HG03045 (cell line): ENCODE results near the gene PDE3B.
"Not testable (repeated sequence)": the region's sequence is repeated elsewhere in the genome, so short reads cannot be mapped to it uniquely, and the experiment has no call there.

Experiments
- ATAC-seq: cut with Tn5 transposase; IDR thresholded peaks from one replicate; pipeline ENCODE4 v1.9.1; 2021; ENCODE audit warnings: mild to moderate bottlenecking, moderate library complexity; ENCODE audit not compliant: unreplicated experiment

The PDE3B gene

DNA sequence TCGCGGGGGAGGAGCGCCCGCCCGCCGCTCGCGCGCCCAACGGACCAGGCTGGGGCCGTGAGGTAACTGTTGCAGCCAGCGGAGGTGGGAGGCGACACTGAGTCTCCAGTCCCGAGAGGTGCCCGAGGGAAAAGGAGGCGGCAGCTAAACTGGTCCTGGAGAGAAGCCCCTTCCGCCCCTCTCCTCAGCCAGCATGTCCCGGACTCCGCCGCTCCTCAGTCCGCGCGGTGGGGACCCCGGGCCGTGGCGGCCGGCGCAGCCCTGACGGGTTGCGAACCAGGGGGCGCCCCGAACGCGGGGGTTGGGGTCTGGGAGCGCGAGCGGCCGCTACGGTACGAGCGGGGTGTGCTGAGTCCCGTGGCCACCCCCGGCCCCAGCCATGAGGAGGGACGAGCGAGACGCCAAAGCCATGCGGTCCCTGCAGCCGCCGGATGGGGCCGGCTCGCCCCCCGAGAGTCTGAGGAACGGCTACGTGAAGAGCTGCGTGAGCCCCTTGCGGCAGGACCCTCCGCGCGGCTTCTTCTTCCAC lies at the start of gene PDE3B:
TSS of gene PDE3B (plus strand) at position 108 of the 529 bp plus-strand sequence. CDS start at position 380, 272 bp downstream.
- ATAC-seq = peak; percentile 73

DNA sequence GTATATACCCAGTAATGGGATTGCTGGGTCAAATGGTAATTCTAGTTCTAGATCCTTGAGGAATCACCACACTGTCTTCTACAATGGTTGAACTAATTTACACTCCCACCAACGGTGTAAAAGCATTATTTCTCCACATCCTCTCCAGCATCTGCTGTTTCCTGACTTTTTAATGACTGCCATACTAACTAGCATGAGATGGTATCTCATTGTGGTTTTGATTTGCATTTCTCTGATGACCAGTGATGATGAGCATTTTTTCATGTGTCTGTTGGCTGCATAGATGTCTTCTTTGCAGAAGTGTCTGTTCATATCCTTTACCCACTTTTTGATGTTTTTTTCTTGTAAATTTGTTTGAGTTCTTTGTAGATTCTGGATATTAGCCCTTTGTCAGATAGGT lies 48.3 kb upstream of the PDE3B start:
- ATAC-seq = not testable (repeated sequence)

DNA sequence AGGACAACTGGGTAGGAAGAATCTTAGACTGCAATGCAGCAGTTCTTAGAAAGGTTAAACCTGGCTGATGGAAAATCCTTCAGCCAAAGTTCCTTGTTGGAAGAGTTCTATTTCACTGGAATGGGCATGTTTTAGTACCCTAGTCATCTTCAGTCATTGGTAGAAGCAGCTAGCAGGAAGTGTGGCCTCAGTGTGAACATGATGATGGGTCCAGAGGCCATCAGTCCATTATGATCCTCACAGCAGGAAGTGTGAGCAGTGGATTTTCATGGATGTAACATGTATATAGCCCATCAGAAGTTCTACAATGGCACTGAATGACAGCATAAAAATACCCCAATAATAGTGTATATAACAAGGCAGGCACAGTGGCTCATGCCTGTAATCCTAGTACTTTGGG lies 35.9 kb upstream of the PDE3B start:
- no peak for ATAC-seq

DNA sequence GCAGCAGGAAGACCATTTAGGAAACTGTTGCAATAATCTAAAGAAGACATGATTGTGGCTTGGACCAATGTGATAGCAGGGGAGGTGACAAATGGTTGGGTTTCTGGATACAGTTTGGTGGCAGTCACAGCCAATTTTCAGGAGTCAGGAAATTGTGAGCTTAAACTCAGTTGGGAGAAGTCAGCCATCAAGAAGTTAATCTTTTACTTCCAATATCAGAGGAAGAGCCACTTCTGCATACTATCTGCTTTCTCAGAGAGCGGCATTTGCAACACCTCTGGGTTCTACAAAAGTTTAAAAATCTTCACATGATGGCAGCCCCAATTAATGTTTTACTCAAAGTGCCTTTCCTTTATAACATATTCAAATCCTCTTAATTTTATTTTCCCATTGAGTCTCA lies 33.7 kb upstream of the PDE3B start:
- ATAC-seq = no peak

DNA sequence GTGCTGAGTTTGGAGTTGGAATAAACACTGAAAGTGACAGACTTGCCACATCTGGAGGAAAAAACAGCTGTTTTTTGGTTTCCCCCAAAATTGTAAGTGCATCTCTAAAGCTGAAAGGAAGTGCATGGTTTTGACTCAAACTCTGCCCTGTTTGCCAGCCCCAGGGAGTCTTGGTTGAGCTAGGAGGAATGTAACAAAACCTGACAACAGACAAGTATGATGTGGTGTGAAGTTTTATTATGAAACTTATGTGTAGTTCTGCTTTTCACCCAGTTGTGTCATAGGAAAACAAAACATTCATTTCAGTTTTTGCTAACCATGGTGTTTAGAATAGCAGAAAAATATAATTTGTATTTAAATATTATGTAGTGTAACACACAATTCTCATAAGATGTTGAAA lies 31.7 kb upstream of the PDE3B start:
- no peak for ATAC-seq

DNA sequence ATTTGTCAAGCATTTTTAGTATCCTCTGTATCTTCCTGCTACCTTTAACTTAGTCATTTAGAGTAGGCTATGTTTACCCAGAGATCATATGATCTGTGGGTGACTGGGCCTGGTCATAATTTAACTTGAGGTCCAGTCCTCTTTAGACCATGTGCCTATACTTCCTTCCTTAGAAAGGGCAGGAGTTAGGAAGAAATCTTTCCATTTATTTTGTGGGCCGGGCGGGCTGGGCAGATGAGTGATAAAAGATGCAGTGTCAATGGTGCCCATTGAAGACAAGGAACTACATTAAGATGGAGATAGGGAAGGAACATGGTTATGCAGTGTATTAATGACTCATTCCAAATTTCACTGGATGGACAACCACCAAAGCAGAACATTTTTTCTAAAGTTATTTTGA lies 30.9 kb upstream of the PDE3B start:
- ATAC-seq = no peak

DNA sequence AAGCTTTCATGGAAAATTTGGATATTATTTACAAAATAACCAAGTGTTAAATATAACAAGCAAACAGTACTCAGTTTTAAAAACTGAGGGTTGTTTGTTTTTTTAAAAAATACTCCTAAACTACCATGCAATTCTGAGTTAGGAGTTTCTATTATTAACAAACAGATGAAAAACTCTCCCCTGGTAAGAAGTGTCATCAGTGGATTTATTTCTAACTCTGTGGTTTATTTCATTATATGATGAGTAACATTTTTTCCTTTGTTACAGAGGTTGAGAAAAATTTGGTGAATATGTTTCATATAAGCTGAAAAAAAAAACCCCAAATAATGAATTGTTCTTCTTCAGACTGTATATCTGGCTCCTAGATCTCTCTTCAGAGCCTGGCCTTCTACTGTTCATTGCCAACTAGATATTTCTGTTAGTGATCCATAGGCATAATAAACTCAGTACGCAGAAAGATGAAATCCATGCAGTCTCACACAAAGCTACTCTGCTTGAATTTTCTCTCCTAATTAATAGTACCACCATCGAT lies 29.4 kb upstream of the PDE3B start:
- ATAC-seq = no peak

DNA sequence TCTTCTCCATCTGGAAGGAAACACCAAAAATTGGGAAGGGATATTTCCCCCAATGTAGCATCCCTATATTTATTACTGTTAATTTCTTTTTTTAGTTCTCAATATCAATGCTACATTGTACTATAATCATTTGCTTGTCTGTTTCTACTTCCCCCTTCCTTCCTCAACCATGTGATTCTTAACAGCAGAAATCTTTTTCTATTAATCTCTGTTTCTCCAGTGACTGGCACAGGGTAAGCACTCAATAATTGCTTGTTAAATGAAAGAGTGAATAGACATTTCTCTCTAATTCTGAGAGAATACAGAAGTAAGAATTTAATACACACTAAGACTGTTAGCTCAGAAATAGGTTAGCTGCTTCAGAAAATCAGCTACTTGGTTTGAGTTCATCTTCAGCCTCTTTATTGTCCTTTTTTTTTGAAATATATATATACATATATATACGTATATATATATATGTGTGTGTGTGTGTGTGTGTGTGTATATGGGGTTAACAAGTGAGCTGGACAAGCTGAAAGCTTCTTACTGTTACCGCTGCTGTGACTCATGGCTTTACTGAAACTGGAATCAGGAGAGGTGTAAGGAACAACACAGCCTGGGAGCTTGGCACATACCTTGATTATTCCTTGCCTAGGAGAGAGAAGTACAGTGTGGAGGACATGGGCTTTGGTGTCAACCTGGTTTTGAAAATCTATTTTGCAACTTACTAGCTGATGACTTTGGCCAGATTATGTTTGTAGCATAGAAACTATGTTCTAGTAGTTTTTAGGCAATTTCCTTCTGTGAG lies 26.2 kb upstream of the PDE3B start:
- ATAC-seq = no peak

DNA sequence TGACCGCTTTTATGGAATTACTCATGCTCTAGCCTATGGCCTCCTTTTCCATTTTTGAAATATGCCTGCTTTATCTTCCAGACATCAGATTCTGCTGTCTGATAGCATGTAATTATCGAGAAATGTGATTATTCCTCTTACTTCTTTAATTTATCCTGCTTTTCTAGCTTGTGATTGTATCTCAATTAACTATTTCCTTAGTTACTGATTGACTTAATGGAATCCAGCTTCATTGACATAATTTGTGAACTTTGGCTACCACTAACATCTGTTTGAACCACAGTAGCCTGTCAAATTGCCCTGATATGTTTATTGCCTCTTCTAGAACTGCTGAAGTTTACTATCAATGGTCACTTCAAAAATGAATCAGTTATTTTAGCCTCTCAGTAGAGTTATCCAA lies 25.5 kb upstream of the PDE3B start:
- ATAC-seq = no peak

DNA sequence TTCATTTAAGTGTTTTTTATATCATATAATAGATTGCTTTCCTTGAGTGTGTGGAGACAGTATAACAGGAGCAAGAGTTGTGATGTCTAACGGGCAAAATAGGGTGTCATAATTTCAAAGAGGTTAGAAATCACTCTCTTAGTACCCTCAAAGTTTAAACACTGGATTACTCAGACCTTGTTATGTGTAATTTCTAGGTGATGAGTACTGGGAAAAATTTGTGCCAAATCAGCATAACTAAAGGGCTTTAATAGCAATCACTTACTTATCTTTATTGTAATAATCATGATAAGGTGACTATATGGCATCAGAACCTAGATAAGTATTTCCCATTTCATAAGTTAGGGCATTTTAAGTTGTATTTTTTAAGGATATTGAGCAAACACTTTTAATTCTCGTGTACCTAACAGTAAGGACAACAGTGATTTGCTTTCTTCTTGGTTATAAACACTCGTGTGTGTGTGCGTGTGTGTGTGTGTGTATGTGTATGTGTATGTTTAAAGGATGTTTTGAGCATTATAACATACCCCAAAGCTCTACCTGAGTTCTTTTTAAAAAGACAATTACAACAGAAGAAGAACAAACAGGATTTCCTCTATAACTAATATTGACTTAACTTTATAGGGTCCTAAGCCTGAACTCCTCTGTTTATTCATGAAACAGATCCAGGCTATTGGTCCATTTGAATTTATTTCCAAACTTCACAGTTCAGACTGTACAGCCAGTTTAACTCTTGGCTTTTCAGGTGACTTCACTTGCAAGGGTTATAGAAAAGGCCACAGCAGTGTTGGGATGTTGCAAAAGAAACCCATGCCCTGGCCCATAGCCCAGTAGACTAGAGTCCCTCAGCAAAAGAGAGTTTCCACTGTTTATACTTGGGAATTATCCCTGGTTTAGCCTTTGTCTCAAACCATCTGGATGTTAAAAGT lies 23.7 kb upstream of the PDE3B start:
- ATAC-seq = no peak

DNA sequence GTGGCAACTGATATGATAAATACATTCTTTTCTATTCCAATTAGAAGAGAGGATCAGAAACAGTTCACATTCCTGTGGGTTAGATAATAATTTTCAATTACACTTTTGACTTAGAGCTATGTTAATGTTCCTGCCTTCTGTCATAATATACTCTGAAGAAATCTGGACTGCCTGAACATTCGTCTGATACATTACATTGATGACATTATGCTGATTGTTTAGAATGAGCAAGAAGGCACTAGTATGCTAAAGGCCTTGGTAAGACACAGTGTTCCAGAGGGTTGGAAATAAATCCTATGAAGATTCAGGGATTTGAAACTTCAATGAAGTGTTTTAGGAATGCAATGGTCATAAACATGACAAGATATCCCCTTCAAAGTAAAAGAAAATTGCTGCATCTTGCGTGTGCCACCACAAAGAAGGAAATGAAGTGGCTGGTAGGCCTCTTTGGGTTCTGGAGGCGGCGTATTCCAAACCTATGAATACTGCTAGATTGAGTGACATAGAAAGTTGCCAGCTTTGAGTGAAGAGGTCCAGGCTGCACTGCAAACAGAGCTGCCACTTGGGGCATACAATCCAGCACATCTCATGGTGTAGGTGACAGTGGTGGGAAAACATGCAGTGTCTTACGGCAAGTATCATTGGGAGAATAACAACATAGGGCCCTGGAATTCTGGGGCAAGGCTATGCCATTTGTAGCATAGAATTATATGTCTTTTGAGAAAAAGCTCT lies 21.2 kb upstream of the PDE3B start:
- ATAC-seq = no peak

DNA sequence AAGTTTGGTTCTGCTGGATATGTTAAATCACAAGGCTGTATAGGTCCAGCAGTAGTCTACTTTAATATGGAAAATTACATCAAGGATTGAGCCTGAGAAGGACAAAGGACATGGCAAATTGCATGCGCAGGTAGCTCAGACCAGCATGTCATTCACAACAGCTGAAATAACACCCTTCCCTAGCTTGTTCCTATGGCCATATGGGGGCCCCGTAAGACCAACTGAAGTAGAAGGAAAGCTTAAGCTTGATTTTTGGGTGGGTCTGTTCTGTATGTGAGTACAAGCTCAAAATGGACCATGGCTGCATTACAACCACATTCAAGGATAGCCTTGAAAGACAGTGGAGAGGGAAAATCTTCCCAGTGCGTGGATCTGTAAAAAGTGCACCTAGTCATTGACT lies 20.6 kb upstream of the PDE3B start:
- no peak for ATAC-seq

DNA sequence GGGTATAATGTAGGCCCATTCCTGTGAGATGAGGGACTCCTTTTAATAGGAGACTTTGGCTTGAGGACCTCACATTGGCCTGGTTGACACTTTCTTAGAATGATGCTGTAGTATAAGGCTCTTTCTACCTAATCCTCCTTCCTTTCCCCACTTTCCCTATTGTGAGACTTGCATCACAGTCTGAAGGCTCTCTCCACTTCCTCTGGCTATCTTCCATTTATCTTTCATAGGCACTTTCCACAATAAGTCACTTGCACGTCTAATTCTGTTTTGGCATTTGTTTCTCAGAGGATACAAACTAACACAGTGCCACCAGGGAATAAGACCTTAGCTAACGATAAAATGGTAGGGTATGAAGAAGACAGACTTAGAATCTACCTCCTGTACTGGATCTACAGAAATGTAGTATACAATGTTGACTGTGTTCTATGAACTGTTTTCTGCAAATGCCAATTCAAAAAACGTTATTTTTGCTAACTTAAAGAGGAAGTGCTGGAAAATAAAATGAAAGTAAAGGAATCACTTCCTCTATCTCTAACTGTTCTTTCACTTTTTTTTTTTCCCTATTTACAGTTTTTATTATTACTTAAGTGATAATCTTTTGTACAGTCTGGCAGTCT lies 17.9 kb upstream of the PDE3B start:
- ATAC-seq = no peak

DNA sequence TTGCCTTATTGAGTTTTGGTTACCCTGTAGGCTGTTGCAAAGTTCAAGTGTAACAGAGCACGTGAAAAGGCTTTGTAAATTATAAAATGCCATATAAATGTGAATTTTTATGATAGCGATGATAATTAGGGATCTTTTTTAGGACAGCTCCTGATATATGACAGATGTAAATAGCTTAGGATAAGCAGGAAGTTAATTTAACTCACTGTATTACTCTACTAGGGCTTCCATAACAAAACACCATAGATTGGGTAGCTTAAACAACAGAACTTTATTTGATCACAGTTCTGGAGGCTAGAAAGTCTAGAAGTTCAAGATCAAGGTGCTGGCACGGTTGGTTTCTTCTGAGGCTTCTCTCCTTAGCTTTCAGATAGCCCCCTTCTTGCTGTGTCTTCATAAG lies 17.0 kb upstream of the PDE3B start:
- ATAC-seq = no peak

DNA sequence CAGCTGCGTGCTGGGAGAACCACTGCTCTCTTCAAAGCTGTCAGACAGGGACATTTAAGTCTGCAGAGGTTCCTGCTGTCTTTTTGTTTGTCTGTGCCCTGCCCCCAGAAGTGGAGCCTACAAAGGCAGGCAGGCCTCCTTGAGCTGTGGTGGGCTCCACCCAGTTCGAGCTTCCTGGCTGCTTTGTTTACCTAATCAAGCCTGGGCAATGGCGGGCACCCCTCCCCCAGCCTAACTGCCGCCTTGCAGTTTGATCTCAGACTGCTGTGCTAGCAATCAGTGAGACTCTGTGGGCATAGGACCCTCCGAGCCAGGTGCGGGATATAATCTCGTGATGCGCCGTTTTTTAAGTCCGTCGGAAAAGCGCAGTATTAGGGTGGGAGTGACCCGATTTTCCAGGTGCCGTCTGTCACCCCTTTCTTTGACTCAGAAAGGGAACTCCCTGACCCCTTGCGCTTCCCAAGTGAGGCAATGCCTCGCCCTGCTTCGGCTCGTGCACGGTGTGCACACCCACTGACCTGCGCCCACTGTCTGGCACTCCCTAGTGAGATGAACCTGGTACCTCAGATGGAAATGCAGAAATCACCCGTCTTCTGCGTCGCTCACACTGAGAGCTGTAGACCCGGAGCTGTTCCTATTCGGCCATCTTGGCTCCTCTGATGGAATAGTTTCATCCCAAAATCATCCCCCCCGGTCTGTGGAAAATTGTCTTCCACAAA lies 9.9 kb upstream of the PDE3B start:
- not testable (repeated sequence) for ATAC-seq

DNA sequence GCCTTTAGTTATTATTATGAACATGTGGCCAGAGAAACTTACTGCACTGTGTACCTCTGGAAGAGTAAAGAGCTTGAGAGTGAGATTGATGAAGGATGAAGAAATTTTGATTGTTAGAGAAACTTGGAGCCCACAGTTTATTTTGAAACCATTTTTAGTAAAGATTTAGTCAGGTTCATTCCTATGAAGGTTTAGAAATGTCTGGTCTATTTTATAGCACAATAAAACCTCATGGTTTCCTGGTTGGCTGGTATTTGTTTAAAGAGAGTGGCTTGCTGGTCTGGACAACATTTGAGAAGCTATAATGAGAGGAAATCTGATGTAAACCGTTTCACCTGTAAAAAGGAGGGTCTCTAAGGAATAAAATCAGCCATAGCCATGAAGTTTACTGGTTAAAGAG lies 8.8 kb upstream of the PDE3B start:
- no peak for ATAC-seq

DNA sequence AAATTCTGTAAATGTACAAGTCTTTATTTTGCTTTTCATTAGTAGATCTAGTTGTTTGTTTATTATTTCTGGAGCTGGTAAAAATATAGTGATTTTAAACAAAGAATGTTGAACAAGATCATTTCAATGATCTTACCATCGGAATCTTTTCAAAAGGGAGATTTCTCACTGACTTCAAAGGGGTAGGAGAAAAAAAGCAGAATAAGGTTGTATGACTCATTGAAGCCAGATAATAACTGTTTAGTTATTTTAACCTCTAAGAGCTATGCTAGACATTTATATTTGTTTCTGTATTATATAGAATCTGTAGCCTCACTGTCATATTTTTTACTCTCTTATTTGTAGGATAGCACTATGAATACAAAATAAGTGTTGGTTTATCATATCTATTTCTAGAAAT lies 8.1 kb upstream of the PDE3B start:
- no peak for ATAC-seq

DNA sequence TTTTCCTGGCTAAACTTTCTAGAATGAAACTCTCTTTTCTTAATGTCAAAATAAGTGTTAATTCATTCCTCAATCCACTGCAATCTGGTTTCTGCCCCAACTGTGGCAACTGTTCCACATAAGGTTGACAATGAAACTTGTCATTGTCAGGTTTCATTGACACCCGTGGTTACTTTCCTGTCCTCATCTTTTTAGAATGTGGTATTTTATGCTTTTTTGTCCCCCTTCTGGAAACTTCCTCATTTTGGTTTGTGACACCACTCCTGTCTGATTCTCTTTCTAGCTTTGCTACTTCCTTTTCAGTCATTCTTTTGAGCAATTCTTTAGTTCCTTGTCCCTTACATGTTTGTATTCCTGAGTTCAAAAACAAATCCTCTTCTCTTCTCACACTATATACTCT lies 7.5 kb upstream of the PDE3B start:
- ATAC-seq = no peak

DNA sequence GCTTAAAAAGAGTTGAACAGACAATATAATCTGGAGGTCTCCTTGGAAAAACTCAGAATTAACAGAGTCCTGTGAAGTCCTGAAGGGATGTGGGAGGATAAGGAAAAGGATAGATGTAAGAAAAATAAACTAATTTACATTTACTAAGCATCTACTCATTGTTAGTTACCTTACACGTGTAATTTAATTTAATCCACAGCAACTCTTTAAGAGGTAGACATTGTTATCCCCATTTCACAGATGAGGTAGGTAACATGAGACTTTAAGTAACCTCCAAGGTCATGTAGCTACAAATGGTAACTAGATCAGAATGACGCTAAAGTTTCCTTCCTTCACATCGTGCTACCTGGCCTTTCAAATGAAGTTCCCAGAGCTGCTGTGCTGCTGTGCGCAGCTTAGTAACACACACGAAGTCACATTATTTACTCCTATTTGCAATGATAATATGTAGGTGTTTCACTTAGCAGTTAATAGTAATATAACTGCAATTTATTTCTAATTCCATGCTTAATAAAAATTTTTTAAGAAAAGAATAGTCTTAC lies 5.7 kb upstream of the PDE3B start:
- no peak for ATAC-seq

DNA sequence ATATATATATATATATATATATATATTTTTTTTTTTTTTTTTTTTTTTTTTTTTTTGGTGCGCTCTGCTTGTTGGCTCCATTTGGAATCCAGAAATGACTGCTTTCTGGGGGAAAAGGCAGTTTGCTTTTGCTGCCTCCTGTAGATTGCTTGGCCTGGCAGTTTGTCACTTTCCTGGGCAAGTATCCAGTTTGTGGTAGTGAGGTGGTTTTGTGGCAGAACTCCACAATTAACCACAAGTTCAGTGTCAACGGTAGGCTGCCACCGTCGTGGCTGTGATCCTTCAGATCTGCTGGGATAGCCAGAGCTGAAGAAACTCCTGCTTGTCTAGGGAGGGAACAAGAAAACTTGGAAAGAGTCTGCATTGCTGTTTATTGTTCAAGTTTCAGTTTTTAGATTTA lies 5.0 kb upstream of the PDE3B start:
- ATAC-seq = no peak
